Activated CD8-positive, alpha-beta T cell treated with anti-CD3 and anti-CD28 coated beads for 36 hours (primary cell): ENCODE results near the gene IGSF5. TPM values are rescaled to one million over a fixed set of nuclear protein-coding genes. Genes with fewer than 3 reads are reported as not detected.

ENCODE experiments used
- ATAC-seq: fragments of 200-7000 bp; cut with Tn5 transposase; one replicate; pipeline ENCODE4 v1.10.0; 2021; ENCODE audit warnings: mild to moderate bottlenecking, moderate library complexity
- CTCF ChIA-PET: fragments of 350-600 bp; sonication (Branson Sonifier 250); formaldehyde crosslinking; loops from one replicate; lab custom pipeline; 2021; ENCODE audit warnings: antibody characterized with exemption; lab: Charles Lee
- POLR2A ChIA-PET: fragments of 350-600 bp; sonication (Branson Sonifier 250); formaldehyde crosslinking; loops from one replicate; lab custom pipeline; 2021; ENCODE audit warnings: antibody characterized with exemption; lab: Charles Lee
- DNase-seq: peaks from one replicate; pipeline ENCODE4 v3.0.0-alpha.2; 2020
- H3K27ac Mint-ChIP-seq: one replicate; pipeline ENCODE4 v1.8.0; 2021; ENCODE audit warnings: mild to moderate bottlenecking, mixed read lengths
- H3K27me3 Mint-ChIP-seq: one replicate; pipeline ENCODE4 v1.8.0; 2021; ENCODE audit warnings: mixed read lengths
- H3K36me3 Mint-ChIP-seq: one replicate; pipeline ENCODE4 v1.8.0; 2021; ENCODE audit warnings: low read depth, mixed read lengths
- H3K4me1 Mint-ChIP-seq: one replicate; pipeline ENCODE4 v1.8.0; 2021; ENCODE audit warnings: low read depth, mixed read lengths
- H3K4me3 Mint-ChIP-seq: one replicate; pipeline ENCODE4 v1.8.0; 2021; ENCODE audit warnings: mild to moderate bottlenecking, moderate library complexity, mixed read lengths
- H3K9me3 Mint-ChIP-seq: one replicate; pipeline ENCODE4 v1.8.0; 2021; ENCODE audit warnings: mixed read lengths
- CTCF ChIP-seq: fragments of 200-600 bp; IDR thresholded peaks from one replicate; pipeline ENCODE4 v1.8.0; 2022; ENCODE audit warnings: antibody characterized with exemption, mild to moderate bottlenecking
- intact Hi-C: fragments of 100-400 bp; cut with micrococcal nuclease; formaldehyde crosslinking; loops from one replicate; pipeline ENCODE4 v1.10.0; 2022
- total RNA-seq, 2 experiments: library from RNA; stranded (reverse); gene quantifications; one replicate each; pipeline ENCODE4 v1.2.3, GENCODE V29; 2021

Gene IGSF5
- total RNA-seq, 2 experiments from 2014 or later, result not detected

GRCh38 chr21:39825250-39825649, 80.3 kb downstream of the IGSF5 start:
- ChIA-PET POLR2A (no interaction called here), CTCF (no interaction called here)
- intact Hi-C loops, result no loop called here
- TF ChIP-seq CTCF, result no peak
- Mint-ChIP-seq H3K9me3 (peaks cover 1% of the 10 kb centered on the region), H3K4me3 (no peak overlapping the region), H3K27me3 (no peaks in the 10 kb centered on the region), H3K36me3 (no peaks in the 10 kb centered on the region), H3K27ac (no peak overlapping the region), H3K4me1 (no peaks in the 10 kb centered on the region)
- DNase-seq (no peak), ATAC-seq (no peak)

- no peaks in the 10 kb centered on the region for H3K9me3 Mint-ChIP-seq
- ATAC-seq, result no peak
- H3K27ac Mint-ChIP-seq, result no peak overlapping the region
- no peak for TF ChIP-seq CTCF
- no peak overlapping the region for H3K4me3 Mint-ChIP-seq
- H3K36me3 Mint-ChIP-seq, result no peaks in the 10 kb centered on the region
- no peaks in the 10 kb centered on the region for H3K4me1 Mint-ChIP-seq
- intact Hi-C loops, result no loop called here
- POLR2A ChIA-PET, result interaction anchor here (1.1 kb wide), 1 partner anchor 17 kb away, joined by 3 read pairs; no protein-coding TSS in a partner anchor
- no peaks in the 10 kb centered on the region for H3K27me3 Mint-ChIP-seq
- DNase-seq, result no peak
- CTCF ChIA-PET, result no interaction called here
Measured at GRCh38 chr21:39834543-39834942, 89.6 kb downstream of the IGSF5 start.

- intact Hi-C loops, result no loop called here
- POLR2A ChIA-PET, result no interaction called here
- H3K9me3 Mint-ChIP-seq, result no peaks in the 10 kb centered on the region
- no peak for DNase-seq
- CTCF ChIA-PET, result no interaction called here
- no peaks in the 10 kb centered on the region for H3K4me1 Mint-ChIP-seq
- H3K36me3 Mint-ChIP-seq, result no peaks in the 10 kb centered on the region
- no peaks in the 10 kb centered on the region for H3K27me3 Mint-ChIP-seq
- no peak for ATAC-seq
- no peak overlapping the region for H3K27ac Mint-ChIP-seq
- no peak overlapping the region for H3K4me3 Mint-ChIP-seq
- TF ChIP-seq CTCF, result no peak
Measured at GRCh38 chr21:39837861-39838359, 92.9 kb downstream of the IGSF5 start.

GRCh38 chr21:39840373-39841097, 95.6 kb downstream of the IGSF5 start:
- no peak for DNase-seq
- ChIA-PET POLR2A (no interaction called here), CTCF (no interaction called here)
- no peak for TF ChIP-seq CTCF
- Mint-ChIP-seq H3K27ac (no peak overlapping the region), H3K27me3 (no peaks in the 10 kb centered on the region), H3K4me1 (no peaks in the 10 kb centered on the region), H3K4me3 (no peak overlapping the region), H3K36me3 (no peaks in the 10 kb centered on the region), H3K9me3 (no peaks in the 10 kb centered on the region)
- intact Hi-C loops, result no loop called here
- ATAC-seq, result no peak

- intact Hi-C loops, result no loop called here
- DNase-seq (no peak), ATAC-seq (no peak)
- H3K27me3 Mint-ChIP-seq, result no peaks in the 10 kb centered on the region
- H3K9me3 Mint-ChIP-seq, result no peaks in the 10 kb centered on the region
- ChIA-PET POLR2A (no interaction called here), CTCF (no interaction called here)
- no peak overlapping the region for H3K4me3 Mint-ChIP-seq
- no peaks in the 10 kb centered on the region for H3K4me1 Mint-ChIP-seq
- no peaks in the 10 kb centered on the region for H3K36me3 Mint-ChIP-seq
- TF ChIP-seq CTCF, result no peak
- H3K27ac Mint-ChIP-seq, result no peak overlapping the region
Measured at GRCh38 chr21:39842741-39843459, 97.9 kb downstream of the IGSF5 start.
